ENCODE results near the gene PRRT2. TPM values are rescaled to one million over a fixed set of nuclear protein-coding genes. Genes with fewer than 3 reads are reported as not detected.

PRRT2 gene
- total RNA-seq = 10 to 100 TPM; 10.0 to 28.4 (median 18.5) TPM

DNA sequence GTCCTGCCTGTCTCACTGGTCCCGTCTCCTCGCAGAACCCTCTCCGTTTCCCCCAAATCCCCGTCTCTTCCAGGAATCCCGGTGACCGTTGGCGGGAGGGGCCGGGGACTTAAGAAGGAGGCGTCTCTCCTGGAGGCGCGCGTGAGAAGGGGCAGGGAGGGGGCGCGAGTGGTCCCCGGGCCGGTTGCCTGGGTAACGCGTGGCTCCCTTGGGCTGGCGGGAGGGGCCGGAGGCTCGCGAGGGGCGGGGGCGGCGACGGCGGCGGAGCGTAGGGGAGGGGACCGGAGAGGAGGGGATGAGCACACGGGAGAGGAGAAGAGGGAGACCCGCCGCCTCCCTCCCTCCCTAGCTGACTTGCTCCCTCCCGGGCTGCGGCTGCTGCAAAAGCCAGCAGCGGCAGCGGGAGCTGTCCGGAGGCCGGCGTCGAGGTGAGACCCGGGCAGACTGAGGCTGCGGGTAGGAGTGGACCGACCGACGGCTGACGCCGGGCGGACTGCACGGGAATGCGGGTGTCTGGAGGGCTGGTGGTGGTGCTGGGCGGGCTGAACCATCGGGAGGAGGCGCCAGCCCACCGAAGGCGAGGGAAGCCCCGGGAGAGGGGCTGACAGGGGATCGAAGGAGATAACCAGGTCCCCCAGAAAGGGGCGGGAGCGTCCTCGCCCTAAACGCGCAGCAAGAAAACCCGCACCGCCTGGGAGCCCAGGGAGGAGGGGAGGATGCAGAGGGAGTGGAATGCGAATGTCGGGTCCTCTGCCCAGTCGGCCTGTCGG lies at the start of gene PRRT2:
PRRT2 (plus strand) TSS at position 298 of the 770 bp plus-strand sequence. CDS start 862 bp downstream, outside the sequence.
- WGBS, 2 donors = 4 to 7% methylated on average over 31 to 52 of the region's 69 CpGs
- Histone ChIP-seq H3K27me3 (no peaks in the 10 kb centered on the region), H3K36me3 (peaks cover 0 to 20% (median 8%) of the 10 kb centered on the region in 3 donors), H3K27ac (peak within 1 kb of the TSS; percentile 81 to 99 (median 94)), H3K4me3 (peak within 1 kb of the TSS; percentile 35 to 70 (median 56)), H3K9me3 (no peaks in the 10 kb centered on the region), H3K4me1 (peaks cover 0 to 84% (median 73%) of the 10 kb centered on the region in 4 donors)
- DNase-seq (ENCODE audit: low spot score in 2 of 2) = peak; percentile 35 to 49
- TF ChIP-seq POLR2A (IDR thresholded peaks at IDR 0.05) (no peak), EP300 (IDR thresholded peaks at IDR 0.05) (peak in 1 of 2 donors; percentile 7)
- TF ChIP-seq, protein P1, sequence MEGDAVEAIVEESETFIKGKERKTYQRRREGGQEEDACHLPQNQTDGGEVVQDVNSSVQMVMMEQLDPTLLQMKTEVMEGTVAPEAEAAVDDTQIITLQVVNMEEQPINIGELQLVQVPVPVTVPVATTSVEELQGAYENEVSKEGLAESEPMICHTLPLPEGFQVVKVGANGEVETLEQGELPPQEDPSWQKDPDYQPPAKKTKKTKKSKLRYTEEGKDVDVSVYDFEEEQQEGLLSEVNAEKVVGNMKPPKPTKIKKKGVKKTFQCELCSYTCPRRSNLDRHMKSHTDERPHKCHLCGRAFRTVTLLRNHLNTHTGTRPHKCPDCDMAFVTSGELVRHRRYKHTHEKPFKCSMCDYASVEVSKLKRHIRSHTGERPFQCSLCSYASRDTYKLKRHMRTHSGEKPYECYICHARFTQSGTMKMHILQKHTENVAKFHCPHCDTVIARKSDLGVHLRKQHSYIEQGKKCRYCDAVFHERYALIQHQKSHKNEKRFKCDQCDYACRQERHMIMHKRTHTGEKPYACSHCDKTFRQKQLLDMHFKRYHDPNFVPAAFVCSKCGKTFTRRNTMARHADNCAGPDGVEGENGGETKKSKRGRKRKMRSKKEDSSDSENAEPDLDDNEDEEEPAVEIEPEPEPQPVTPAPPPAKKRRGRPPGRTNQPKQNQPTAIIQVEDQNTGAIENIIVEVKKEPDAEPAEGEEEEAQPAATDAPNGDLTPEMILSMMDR (IDR thresholded peaks at IDR 0.05) = no peak

DNA sequence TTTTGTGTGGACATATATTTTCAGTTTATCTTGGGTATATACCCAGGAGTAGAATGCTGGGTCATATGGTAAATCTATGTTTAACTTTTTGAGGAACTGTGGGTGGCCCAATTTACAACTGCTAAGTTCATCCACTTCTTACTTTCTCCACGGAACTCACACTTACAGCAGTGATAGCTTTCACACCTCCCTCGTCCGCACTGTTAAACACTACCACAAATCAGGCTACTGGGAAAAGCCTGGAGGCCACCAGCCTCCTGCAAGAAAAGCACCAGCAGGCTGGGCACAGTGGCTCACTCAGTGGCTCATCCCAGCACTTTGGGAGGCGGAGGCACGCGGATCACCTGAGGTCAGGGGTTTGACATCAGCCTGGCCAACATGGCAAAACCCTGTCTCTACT lies 48.7 kb upstream of the PRRT2 start:
- no peaks in the 10 kb centered on the region for H3K36me3 ChIP-seq
- no peaks in the 10 kb centered on the region for H3K4me1 ChIP-seq
- no peak for TF ChIP-seq EP300 (IDR thresholded peaks at IDR 0.05)
- no peak for TF ChIP-seq POLR2A (IDR thresholded peaks at IDR 0.05)
- TF ChIP-seq, protein P1 (IDR thresholded peaks at IDR 0.05) = no peak
- H3K27me3 ChIP-seq = no peaks in the 10 kb centered on the region
- no peak overlapping the region for H3K4me3 ChIP-seq
- 77 to 82% methylated on average over 6 of the region's 6 CpGs for WGBS, 2 donors
- no peak overlapping the region for H3K27ac ChIP-seq
- no peaks in the 10 kb centered on the region for H3K9me3 ChIP-seq
- no peak for DNase-seq (ENCODE audit: low spot score in 2 of 2)

DNA sequence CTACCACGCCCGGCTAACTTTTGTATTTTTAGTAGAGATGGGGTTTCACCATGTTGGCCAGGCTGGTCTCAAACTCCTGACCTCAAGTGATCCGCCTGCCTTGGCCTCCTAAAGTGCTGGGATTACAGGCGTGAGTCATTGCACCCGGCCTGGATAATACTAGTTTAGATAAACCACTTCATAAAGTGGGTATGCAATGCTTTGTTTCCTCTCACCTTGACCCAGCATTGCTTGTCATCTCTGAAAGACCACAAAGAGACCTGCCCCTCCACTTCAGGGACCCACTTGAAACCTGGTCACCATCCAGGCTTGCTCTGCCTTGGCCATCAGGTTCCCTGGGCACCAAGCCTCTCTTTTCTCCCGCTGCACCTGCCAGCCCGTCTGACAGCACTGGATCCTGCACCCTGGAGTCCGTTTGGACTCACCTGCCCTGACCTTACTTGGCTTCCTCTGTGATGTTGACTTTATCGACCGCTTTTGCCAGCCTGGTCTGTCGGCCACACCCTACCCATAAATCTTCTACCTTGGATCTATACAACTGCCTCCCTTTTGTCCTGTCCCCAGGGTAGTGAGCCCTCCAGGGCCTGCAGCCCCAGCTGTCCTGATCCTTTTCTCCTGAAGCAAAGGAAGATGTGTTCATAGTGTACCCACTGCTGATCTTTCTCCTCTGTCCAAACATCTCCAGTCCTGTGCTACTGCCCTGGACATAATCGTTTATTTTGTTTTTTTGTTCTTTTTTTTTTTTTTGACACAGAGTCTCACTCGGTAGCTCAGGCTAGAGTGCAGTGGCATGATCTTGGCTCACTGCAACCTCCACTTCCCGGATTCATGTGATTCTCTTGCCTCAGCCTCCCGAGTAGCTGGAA lies 46.6 kb upstream of the PRRT2 start:
- Histone ChIP-seq H3K36me3 (no peaks in the 10 kb centered on the region), H3K4me1 (no peaks in the 10 kb centered on the region), H3K27me3 (no peaks in the 10 kb centered on the region), H3K9me3 (no peaks in the 10 kb centered on the region), H3K4me3 (no peak overlapping the region), H3K27ac (no peak overlapping the region)
- no peak for TF ChIP-seq EP300 (IDR thresholded peaks at IDR 0.05)
- TF ChIP-seq, protein P1 (IDR thresholded peaks at IDR 0.05) = no peak
- no peak for DNase-seq (ENCODE audit: low spot score in 2 of 2)
- 77 to 79% methylated on average over 15 of the region's 15 CpGs for WGBS, 2 donors

DNA sequence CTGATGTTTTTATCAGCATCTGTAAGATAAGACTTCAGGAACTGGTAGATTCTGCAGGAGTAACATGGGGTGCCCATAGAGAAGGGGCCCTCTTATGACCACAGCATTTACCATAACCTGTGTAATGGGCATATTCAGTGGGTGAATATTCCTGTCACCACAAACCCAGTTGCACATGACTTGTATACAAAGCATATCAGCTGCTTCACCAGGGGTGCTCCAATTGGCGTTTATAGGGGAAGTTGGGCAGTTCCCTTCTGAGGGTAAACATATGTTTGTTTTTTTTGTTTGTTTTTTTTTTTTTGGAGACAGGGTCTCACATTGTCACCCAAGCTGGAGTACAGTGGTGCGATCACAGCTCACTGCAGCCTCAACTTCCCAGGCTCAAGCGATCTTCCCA lies 45.4 kb upstream of the PRRT2 start:
- no peak for DNase-seq (ENCODE audit: low spot score in 2 of 2)
- no peaks in the 10 kb centered on the region for H3K9me3 ChIP-seq
- H3K27me3 ChIP-seq = no peaks in the 10 kb centered on the region
- 90 to 96% methylated on average over 3 of the region's 3 CpGs for WGBS, 2 donors
- H3K4me1 ChIP-seq = no peaks in the 10 kb centered on the region
- TF ChIP-seq EP300 (IDR thresholded peaks at IDR 0.05) (no peak), POLR2A (IDR thresholded peaks at IDR 0.05) (no peak)
- TF ChIP-seq, protein P1 (IDR thresholded peaks at IDR 0.05) = no peak
- no peak overlapping the region for H3K27ac ChIP-seq
- H3K4me3 ChIP-seq = no peak overlapping the region
- H3K36me3 ChIP-seq = no peaks in the 10 kb centered on the region

DNA sequence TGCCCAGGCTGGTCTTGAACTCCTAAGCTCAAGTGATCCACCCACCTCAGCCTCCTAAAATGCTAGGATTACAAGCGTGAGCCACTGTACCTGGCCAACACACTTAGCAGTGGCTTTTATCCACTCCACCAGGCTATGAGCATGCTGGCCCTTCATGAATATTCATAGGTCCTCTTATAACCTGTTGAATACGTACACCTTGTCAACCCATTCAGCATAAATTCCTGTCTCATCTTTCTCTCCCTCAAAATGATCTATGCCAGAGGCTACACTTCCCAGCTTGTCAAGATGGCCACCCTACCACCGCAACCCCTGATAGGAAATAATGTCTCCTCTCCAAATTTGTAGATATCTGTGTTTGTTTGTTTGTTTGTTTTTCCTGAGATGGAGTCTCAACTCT lies 44.9 kb upstream of the PRRT2 start:
- Histone ChIP-seq H3K4me1 (no peaks in the 10 kb centered on the region), H3K4me3 (no peak overlapping the region), H3K27ac (no peak overlapping the region), H3K9me3 (no peaks in the 10 kb centered on the region), H3K36me3 (no peaks in the 10 kb centered on the region), H3K27me3 (no peaks in the 10 kb centered on the region)
- no peak for TF ChIP-seq EP300 (IDR thresholded peaks at IDR 0.05)
- 89 to 91% methylated on average over 3 of the region's 3 CpGs for WGBS, 2 donors
- no peak for DNase-seq (ENCODE audit: low spot score in 2 of 2)
